PC-9 (cell line): ENCODE results near the gene ELAVL4.

ENCODE experiments used
- CTCF ChIP-seq: fragments of 200-600 bp; sonication (generic); conservative IDR thresholded peaks from 2 replicates; pipeline ENCODE4 v1.6.1; 2017; ENCODE audit warnings: mixed run types, antibody characterized with exemption, mild to moderate bottlenecking, moderate library complexity
- EZH2 ChIP-seq: fragments of 200-600 bp; sonication (generic); IDR thresholded peaks from 2 replicates; pipeline ENCODE4 v1.8.0; 2017; ENCODE audit warnings: antibody characterized with exemption, low read depth

GRCh38 chr1:50109647-50110075, 941 bp downstream of the ELAVL4 start:
- TF ChIP-seq CTCF (no peak), EZH2 (no peak)
